ENCODE results near the gene DLG3. TPM values are rescaled to one million over a fixed set of nuclear protein-coding genes. Genes with fewer than 3 reads are reported as not detected.

Gene DLG3
- total and polyA plus RNA-seq, 9 donors: 12.6 to 40.5 (median 27.3) TPM

DNA sequence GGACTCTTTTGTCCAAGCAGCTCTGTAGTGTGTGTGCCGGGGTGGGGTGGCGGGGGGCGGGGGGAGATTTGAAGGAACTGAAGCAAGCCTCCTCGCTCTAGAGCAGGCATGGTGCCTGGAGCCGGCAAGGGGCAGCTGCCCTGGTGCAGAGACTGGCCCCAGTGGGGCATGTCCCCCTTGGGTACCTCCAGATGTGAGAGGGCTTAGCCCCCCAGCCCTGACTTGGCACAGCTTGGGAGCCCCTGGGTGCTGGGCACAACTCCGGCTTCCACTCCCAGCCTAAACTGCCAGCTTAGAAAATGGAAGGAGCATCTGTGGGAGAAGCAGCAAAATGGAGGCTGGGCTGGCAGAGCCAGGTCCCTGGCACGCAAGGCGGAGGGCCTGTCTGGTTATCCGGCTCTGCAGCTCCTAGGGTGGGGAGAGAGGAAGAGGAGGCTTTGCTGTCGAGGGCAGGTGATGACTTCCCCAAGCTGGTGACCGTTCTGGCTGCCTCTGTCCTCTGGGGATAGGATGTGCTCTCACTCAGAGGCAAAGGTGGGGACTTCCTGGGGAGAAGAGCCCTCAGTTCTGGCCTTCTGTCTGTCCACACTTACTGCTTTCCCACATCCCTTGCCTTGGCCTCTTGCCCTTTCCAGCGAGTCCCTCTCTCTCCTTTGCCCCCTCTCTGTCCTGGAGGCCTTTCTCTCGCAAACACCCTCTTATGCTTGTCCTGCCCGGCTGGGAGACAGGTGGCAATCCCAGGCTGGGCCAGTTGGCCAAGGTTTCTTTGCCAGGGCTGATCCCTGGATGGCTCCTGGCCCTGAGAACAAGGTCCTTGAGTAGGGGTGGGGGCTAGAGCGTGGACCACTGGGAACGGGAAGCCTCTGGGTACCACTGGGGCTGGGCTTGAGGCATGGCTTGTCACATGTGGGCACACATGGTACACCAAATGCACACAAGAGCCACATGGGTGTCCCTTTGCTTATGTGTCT is 2.0 kb downstream of the DLG3 start:
- intact Hi-C loops (cut with DNase I): loop anchor here in 1 of 4 donors (5.0 kb wide), 1 partner anchor 36 kb away; no protein-coding TSS in a partner anchor
- no peaks in the 10 kb centered on the region for H3K36me3 ChIP-seq
- H3K4me1 ChIP-seq (ENCODE audit: insufficient read depth): no peaks in the 10 kb centered on the region
- no peak overlapping the region for H3K27ac ChIP-seq
- H3K4me3 ChIP-seq: no peak overlapping the region
- no peaks in the 10 kb centered on the region for H3K27me3 ChIP-seq
- 69 to 73% (median 73%) methylated on average over 16 of the region's 16 CpGs for WGBS, 3 donors
- DNase-seq: no peak
- TF ChIP-seq EP300 (IDR thresholded peaks at IDR 0.05) (no peak), POLR2A (IDR thresholded peaks at IDR 0.05) (no peak)
- TF ChIP-seq, protein P1, sequence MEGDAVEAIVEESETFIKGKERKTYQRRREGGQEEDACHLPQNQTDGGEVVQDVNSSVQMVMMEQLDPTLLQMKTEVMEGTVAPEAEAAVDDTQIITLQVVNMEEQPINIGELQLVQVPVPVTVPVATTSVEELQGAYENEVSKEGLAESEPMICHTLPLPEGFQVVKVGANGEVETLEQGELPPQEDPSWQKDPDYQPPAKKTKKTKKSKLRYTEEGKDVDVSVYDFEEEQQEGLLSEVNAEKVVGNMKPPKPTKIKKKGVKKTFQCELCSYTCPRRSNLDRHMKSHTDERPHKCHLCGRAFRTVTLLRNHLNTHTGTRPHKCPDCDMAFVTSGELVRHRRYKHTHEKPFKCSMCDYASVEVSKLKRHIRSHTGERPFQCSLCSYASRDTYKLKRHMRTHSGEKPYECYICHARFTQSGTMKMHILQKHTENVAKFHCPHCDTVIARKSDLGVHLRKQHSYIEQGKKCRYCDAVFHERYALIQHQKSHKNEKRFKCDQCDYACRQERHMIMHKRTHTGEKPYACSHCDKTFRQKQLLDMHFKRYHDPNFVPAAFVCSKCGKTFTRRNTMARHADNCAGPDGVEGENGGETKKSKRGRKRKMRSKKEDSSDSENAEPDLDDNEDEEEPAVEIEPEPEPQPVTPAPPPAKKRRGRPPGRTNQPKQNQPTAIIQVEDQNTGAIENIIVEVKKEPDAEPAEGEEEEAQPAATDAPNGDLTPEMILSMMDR (IDR thresholded peaks at IDR 0.05): no peak
- H3K9me3 ChIP-seq: no peaks in the 10 kb centered on the region

DNA sequence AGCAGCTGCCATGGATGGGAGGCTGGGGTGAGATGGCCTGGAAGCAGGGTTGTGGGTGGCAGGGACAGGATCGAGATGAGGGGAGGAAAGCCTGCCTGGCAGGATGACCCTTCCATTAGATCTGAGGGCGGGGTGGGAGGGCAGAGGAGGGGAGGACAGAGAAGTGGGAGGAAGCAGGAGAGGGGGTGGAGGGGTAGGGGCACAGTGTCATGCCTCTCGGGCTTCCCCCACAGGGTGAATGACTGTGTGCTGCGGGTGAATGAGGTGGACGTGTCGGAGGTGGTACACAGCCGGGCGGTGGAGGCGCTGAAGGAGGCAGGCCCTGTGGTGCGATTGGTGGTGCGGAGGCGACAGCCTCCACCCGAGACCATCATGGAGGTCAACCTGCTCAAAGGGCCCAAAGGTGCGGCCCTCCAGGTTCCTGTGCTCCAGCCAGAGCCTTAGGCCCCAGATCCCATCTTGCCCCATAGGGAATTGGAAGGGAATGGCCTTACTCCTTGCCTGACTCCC is 4.9 kb downstream of the DLG3 start:
- no peaks in the 10 kb centered on the region for H3K9me3 ChIP-seq
- no peak for DNase-seq
- no peaks in the 10 kb centered on the region for H3K36me3 ChIP-seq
- TF ChIP-seq POLR2A (IDR thresholded peaks at IDR 0.05) (no peak), EP300 (IDR thresholded peaks at IDR 0.05) (no peak)
- TF ChIP-seq, protein P1 (IDR thresholded peaks at IDR 0.05): no peak
- no peak overlapping the region for H3K27ac ChIP-seq
- no peaks in the 10 kb centered on the region for H3K4me1 ChIP-seq (ENCODE audit: insufficient read depth)
- no peak overlapping the region for H3K4me3 ChIP-seq
- H3K27me3 ChIP-seq: no peaks in the 10 kb centered on the region
- 87 to 93% (median 89%) methylated on average over 14 of the region's 14 CpGs for WGBS, 3 donors
- intact Hi-C loops (cut with DNase I): loop anchor here in 1 of 4 donors (5.0 kb wide), 1 partner anchor 33 kb away; no protein-coding TSS in a partner anchor

DNA sequence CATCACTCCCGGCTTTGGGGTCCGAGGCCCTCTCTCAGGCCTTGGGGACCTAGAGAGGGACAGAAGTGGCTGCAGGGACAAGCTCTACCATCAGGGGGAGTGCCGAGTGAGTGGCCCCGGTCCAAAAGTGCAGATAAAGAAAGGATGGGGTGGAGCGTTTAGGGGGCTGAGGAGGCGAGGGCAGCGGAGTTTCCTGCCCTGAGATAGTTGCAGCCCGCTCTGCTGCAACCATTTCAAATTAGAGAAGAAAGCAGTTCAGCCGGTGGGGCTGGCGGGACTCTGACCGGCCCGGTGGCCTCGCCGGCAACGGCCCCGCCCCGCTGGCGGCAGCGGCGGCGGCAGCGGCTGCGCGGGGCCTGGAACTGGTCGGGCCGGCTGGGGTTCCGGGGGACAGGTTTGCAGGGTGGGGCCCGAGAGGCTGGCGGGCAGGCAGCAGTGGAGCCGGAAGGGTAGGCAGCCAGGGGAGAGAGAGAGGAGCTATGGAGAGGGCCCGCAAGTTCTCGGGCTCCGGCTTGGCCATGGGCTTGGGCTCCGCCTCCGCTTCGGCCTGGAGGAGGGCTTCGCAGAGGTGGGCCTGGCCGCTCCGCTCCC is 7.6 kb downstream of the DLG3 start:
- intact Hi-C loops (cut with DNase I): loop anchor here in 2 of 4 donors (10.0 kb wide), 1 partner anchor 103 kb away; no protein-coding TSS in a partner anchor
- no peaks in the 10 kb centered on the region for H3K36me3 ChIP-seq
- no peak for TF ChIP-seq POLR2A (IDR thresholded peaks at IDR 0.05)
- TF ChIP-seq, protein P1 (IDR thresholded peaks at IDR 0.05): peak in 2 of 3 donors; percentile 19 to 50
- peak; percentile 53 to 73 (median 67) for DNase-seq
- H3K4me1 ChIP-seq (ENCODE audit: insufficient read depth): no peaks in the 10 kb centered on the region
- H3K27ac ChIP-seq: peak overlapping the region; percentile 1 to 62
- no peaks in the 10 kb centered on the region for H3K9me3 ChIP-seq
- H3K4me3 ChIP-seq: peak overlapping the region; percentile 39
- H3K27me3 ChIP-seq: no peaks in the 10 kb centered on the region
- 20 to 28% (median 25%) methylated on average over 37 to 39 of the region's 39 CpGs for WGBS, 3 donors

DNA sequence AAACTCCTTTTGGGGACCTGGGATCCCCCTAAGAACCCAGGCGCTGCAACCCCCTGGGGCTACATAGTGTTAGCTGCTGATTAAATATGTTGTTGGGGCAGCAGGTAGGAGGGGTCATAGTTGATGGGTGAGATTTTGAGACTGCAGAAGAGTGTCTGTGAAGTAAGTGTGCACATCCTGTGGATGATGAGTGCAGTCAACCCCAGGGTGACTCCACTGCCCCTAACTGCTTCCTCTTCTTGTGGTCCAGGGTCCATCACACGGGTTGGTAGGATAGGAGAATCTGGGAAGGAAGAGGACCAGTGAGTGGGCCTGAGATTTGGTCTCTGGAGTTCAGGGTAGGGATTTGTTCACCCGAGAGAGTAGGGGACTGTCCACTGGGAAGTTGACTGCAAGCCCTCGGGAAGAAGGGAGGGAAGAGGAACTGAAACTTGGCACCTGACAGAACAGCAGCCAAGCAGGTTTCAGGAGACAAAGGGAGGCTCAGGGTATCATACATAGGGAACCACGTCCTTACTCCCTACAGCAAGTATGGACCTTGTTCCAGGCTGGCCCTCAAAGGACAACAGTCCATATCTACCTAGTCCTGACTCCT is 8.5 kb downstream of the DLG3 start:
- Histone ChIP-seq H3K4me1 (ENCODE audit: insufficient read depth) (no peaks in the 10 kb centered on the region), H3K4me3 (no peak overlapping the region), H3K27me3 (no peaks in the 10 kb centered on the region), H3K36me3 (no peaks in the 10 kb centered on the region), H3K27ac (peak overlapping the region; percentile 1 to 62), H3K9me3 (no peaks in the 10 kb centered on the region)
- no peak for DNase-seq
- no peak for TF ChIP-seq EP300 (IDR thresholded peaks at IDR 0.05)
- TF ChIP-seq, protein P1 (IDR thresholded peaks at IDR 0.05): no peak
- no peak for TF ChIP-seq POLR2A (IDR thresholded peaks at IDR 0.05)
- intact Hi-C loops (cut with DNase I): loop anchor here in 2 of 4 donors (10.0 kb wide), 1 partner anchor 102 kb away; no protein-coding TSS in a partner anchor
- 62 to 71% (median 68%) methylated on average over 5 of the region's 5 CpGs for WGBS, 3 donors

Measured in ovary (tissue), 9 donors.